Ectodermal cell (in vitro differentiated cells): ENCODE data around the gene ARL15.
"Not testable (repeated sequence)": the region's sequence is repeated elsewhere in the genome, so short reads cannot be mapped to it uniquely, and the experiment has no call there.

Experiments used
- H3K27ac ChIP-seq: 2 replicates; pipeline ENCODE4 v1.7.0; 2013; ENCODE audit warnings: mild to moderate bottlenecking, low read depth, low read length; ENCODE audit not compliant: insufficient read depth, poor library complexity, severe bottlenecking
- H3K27me3 ChIP-seq: 2 replicates; pipeline ENCODE4 v1.7.0; 2013; ENCODE audit warnings: mild to moderate bottlenecking, low read length; ENCODE audit not compliant: insufficient read depth, control insufficient read depth, poor library complexity, severe bottlenecking
- H3K36me3 ChIP-seq: one replicate; pipeline ENCODE4 v1.7.0; 2013; ENCODE audit warnings: low read length; ENCODE audit not compliant: control insufficient read depth, insufficient read depth
- H3K4me1 ChIP-seq: one replicate; pipeline ENCODE4 v1.7.0; 2013; ENCODE audit warnings: low read length; ENCODE audit not compliant: control insufficient read depth, insufficient read depth
- H3K4me3 ChIP-seq: 2 replicates; pipeline ENCODE4 v1.7.0; 2013; ENCODE audit warnings: low read depth, low read length, control low read depth; ENCODE audit not compliant: insufficient read depth
- H3K9me3 ChIP-seq: 2 replicates; pipeline ENCODE4 v1.7.0; 2013; ENCODE audit warnings: mild to moderate bottlenecking, low read length, moderate library complexity; ENCODE audit not compliant: control insufficient read depth
- WGBS, 2 experiments: methylation state at CpG; one replicate each; pipeline ENCODE4 v1.1.7; 2013; ENCODE audit warnings: missing lambda C conversion rate in 2 of 2; 5-methylcytosine and 5-hydroxymethylcytosine counted together

ARL15 gene

GRCh38 chr5:53836851-53837430, 473.4 kb downstream of the ARL15 start:
- WGBS, 2 experiments, result 95 to 97% methylated on average over 19 of the region's 19 CpGs
- H3K9me3 ChIP-seq, H3K4me1 ChIP-seq, H3K27me3 ChIP-seq, H3K27ac ChIP-seq, H3K36me3 ChIP-seq, H3K4me3 ChIP-seq: not testable (repeated sequence)

GRCh38 chr5:53834500-53834899, 475.9 kb downstream of the ARL15 start:
- Histone ChIP-seq H3K4me1 (no peaks in the 10 kb centered on the region), H3K9me3 (no peaks in the 10 kb centered on the region), H3K27ac (no peak overlapping the region), H3K4me3 (no peak overlapping the region), H3K36me3 (no peaks in the 10 kb centered on the region), H3K27me3 (no peaks in the 10 kb centered on the region)
- WGBS, 2 experiments, result 96 to 98% methylated on average over 4 of the region's 4 CpGs
